Activated CD8-positive, alpha-beta memory T cell treated with anti-CD3 and anti-CD28 coated beads for 36 hours (primary cell): ENCODE data around the gene SLFN11. TPM values are rescaled to one million over a fixed set of nuclear protein-coding genes. Genes with fewer than 3 reads are reported as not detected.
"Not testable (repeated sequence)": the region's sequence is repeated elsewhere in the genome, so short reads cannot be mapped to it uniquely, and the experiment has no call there.

Source experiments
- CTCF ChIA-PET: fragments of 350-600 bp; sonication (Branson Sonifier 250); formaldehyde crosslinking; loops from one replicate; lab custom pipeline; 2021; ENCODE audit warnings: antibody characterized with exemption; lab: Charles Lee
- POLR2A ChIA-PET: fragments of 350-600 bp; sonication (Branson Sonifier 250); formaldehyde crosslinking; loops from one replicate; lab custom pipeline; 2021; ENCODE audit warnings: antibody characterized with exemption; lab: Charles Lee
- total RNA-seq, 2 experiments: library from RNA; stranded (reverse); gene quantifications; one replicate each; pipeline ENCODE4 v1.2.3, GENCODE V29; 2021

Gene SLFN11
- total RNA-seq, 2 experiments from 2014 or later: 45.4 to 50.6 TPM

DNA sequence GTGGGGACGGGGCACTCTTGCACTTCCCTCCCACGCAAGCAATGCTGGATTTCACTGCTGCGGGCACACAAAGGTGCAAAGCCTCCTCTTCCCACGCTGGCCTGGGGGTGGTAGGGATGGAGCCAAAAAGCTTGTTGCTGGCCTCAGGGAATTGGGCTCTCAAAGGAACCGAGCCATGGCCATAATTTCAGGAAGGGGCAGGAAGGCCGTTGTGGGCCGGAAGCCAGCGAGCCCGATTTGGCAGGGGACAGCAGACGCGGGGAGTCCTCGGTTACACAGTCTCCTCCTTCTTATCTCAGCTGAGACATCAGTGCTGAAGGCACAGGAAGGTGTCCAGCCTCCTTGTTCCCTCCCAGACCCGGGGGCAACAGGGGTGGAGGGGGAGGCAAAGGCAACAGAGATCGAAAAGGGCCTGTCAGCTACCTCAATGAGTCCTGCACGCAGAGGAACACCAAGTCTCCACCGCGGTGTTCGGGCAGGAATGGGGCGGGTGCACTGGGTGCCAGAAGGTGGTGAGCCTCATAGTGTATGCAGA is 59.5 kb downstream of the SLFN11 start:
- POLR2A ChIA-PET: interaction anchor here (0.9 to 2.0 kb wide), 5 partner anchors 71 to 265 kb away, joined by 3 to 6 read pairs (median 3); partner anchors contain the start of genes PEX12 and SLFN5
- CTCF ChIA-PET: interaction anchor here (1.0 to 8.7 kb wide), 7 partner anchors 10 to 224 kb away, joined by 3 to 96 read pairs (median 6); partner anchors contain the start of gene SLFN12L

DNA sequence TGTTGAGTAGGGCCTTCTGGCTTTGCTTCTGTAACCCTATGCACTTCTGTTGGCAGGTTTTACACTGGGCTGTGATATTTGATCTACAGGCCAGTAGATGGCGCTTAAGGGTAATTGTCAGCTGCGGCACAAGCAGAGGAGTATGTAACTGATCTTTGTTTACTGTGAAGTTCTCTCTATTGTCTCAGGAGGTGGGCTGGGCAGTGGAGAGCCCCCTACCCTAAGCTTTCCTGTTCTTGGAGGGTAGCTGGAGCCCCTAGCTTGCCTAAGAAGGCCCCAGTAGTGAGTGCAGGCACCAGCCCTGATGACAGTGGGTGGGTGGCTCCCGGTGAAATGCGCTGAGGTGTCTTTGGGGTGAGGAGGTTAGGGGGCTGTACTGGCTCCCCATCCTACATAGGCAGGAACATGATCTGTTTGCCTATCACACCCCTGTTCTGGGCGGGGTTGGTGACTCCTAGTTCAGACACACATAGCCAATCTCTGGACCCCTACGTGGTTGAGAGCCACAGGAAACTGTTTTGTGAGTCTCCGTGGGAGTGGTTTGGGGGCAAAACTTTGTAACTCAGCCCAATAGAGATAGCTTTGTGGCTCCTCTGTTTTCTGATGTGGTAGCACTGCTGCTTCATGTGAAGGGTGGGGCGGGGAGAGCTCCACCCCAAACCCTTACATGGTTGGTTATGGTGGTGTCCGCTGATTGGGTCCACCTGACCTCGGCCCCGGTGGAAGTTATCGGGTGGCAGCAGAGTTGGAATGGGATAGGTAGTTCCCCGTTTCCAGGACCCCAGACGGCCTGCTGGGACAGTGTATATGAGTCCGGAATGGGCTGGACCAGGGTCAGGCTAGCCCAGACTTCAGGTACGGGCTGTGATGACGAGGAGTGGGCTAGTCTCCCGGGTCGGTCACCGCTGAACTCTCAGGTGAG is 60.4 kb downstream of the SLFN11 start:
- CTCF ChIA-PET: interaction anchor here (0.7 to 8.7 kb wide), 18 partner anchors 11 to 435 kb away, joined by 3 to 96 read pairs (median 3); partner anchors contain the start of gene SLFN12L
- POLR2A ChIA-PET: interaction anchor here (0.6 to 2.0 kb wide), 9 partner anchors 60 to 276 kb away, joined by 3 to 6 read pairs (median 4); partner anchors contain the start of genes PEX12, SLFN11 and SLFN5

DNA sequence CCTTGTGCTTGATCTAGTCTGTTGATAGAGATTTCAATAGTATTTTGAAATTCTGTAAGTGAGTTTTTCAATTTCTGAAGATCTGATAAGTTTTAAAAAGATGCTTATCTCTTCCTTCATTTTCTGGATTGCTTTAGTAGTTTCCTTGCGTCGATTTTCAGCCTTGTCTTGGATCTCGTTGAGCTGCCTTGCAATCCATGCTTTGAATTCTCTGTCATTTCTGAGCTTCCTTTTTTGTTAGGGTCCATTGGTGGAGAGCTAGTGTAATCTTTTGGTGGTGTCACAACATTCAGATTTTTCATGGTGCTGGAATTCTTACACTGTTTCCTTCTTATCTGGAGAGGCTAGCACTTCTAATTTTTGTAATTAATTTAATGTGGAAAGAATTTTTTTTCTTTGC is 61.1 kb downstream of the SLFN11 start:
- ChIA-PET CTCF (interaction anchor here (0.7 to 8.7 kb wide), 11 partner anchors 40 to 435 kb away, joined by 3 to 96 read pairs (median 4); partner anchors contain the start of gene SLFN12L), POLR2A (interaction anchor here (1.1 to 2.0 kb wide), 4 partner anchors 70 to 221 kb away, joined by 3 to 6 read pairs (median 4); partner anchors contain the start of gene SLFN5)

DNA sequence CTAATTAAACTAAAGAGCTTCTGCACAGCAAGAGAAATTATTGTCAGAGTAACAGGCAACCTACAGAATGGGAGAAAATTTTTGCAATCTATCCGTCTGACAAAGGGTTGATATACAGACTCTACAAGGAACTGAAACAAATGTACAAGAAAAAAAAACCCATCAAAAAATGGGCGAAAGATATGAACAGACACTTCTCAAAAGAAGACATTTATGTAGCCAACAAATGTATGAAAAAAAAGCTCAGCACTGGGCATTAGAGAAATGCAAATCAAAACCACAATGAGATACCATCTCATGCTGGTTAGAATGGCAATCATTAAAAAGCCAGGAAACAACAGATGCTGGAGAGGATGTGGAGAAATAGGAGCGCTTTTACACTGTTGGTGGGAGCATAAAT is 64.1 kb downstream of the SLFN11 start:
- CTCF ChIA-PET: interaction anchor here (8.7 kb wide), 1 partner anchor 228 kb away, joined by 96 read pairs; the partner anchor contains the start of gene SLFN12L
- POLR2A ChIA-PET: not testable (repeated sequence)

Other genes starting within 250 kb of the SLFN11 start
- gene NLE1, start 231.3 kb downstream of the SLFN11 start, total RNA-seq: 10 to 100 TPM; 59.1 to 59.2 TPM
- not detected for gene UNC45B, start 225.8 kb downstream of the SLFN11 start, total RNA-seq
- gene SLC35G3, start 179.2 kb downstream of the SLFN11 start, total RNA-seq: not detected
- gene SLFN5, start 130.5 kb downstream of the SLFN11 start, total RNA-seq: 10 to 100 TPM; 13.2 to 14.5 TPM
- gene SLFN12, start 58.9 kb upstream of the SLFN11 start, total RNA-seq: 1 to 10 TPM; 6.7 to 7.5 TPM
- 10 to 100 TPM; 23.3 to 24.3 TPM for gene SLFN13, start 75.1 kb upstream of the SLFN11 start, total RNA-seq
- 10 to 100 TPM; 42.8 TPM for gene SLFN12L, start 164.1 kb upstream of the SLFN11 start, total RNA-seq
- under 1 TPM; 0.19 to 0.32 TPM for gene SLFN14, start 187.2 kb upstream of the SLFN11 start, total RNA-seq
- 1 to 10 TPM; 5.4 to 6.0 TPM for gene PEX12, start 204.9 kb upstream of the SLFN11 start, total RNA-seq
- 100 to 1,000 TPM; 162 to 163 TPM for gene AP2B1, start 213.7 kb upstream of the SLFN11 start, total RNA-seq